ENCODE data around the gene MDH2.
"Not testable (repeated sequence)": the region's sequence is repeated elsewhere in the genome, so short reads cannot be mapped to it uniquely, and the experiment has no call there.

MDH2 gene

DNA sequence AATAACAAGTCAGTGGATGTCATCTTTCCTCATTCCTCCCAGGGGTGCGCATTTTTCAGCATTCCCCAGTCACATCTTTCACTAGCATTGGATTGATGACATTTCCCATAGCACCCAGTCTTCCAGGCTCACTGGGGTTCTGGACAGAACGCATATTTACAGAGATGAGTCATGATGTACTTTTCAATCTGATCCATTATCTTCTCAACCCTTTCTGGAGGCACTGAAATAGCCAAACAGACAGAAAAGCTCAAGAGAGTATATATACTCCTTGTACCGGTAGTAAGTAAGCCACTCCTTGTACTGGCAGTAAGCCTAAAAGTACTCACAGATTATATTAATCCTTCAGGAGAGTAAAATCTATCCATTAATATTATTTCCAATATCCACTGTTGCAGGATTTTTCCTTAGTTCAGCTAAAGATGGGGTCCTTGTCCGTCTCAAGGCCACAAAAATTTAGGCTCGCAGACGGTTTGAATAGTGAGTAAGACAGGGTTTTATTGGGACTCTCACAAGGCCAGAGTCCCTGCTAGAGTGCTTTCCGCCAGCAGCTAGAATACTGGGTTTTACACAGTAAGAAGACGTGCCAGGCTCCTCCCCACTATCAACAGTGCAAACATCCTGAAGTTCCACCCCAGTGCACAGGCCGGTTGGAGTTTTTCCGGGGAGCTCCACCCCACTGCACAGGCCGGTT, 60.8 kb downstream of the MDH2 start:
- DNase-seq (ENCODE audit: low read depth) = no peak

DNA sequence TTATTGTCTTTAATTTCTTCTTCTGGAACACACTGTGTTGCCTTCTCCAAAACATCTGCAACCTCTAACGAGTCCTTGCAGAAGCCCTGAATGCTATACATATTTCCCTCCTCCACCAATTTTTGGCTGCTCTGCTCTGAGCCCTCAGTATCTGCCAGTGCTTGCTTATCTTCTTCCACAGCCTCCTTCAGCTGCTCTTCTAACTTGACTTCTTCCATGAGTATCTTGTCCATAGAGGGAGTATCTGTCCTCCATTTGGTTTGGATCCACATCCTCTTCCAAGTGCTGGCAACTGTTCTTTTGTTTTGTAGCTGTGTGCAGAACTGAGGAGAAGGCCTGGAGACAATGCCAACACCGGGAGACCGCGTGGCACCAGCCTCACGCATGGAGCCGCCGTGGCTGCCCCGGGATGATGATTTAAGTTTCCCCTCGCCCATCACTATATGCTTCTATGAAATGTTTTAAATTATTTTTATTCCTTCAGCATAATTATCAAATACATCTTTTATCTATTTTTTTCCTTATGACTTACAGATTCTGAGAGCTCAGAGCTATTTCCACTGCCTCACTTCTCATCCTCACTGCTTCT, 65.2 kb downstream of the MDH2 start:
- DNase-seq (ENCODE audit: low read depth) = not testable (repeated sequence)

DNA sequence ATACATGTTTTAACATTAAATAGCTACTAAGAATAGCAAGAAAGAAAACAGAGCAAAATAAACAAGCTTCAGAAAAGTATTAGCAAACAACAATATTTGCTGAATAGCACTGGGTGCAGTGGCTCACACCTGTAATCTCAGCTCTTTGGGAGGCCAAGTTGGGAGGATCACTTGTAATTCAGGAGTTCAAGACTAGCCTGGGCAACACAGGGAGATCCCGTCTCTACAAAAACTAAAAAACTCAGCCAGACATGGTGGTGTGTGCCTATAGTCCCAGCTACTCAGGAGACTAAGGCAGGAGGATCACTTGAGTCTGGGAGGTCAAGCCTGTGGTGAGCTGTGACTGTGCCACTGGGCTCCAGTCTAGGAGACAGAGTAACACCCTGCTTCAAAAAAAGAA, 66.8 kb downstream of the MDH2 start:
- not testable (repeated sequence) for DNase-seq (ENCODE audit: low read depth)

Data from stimulated activated CD8-positive, alpha-beta memory T cell treated with anti-CD3 and anti-CD28 coated beads, Interleukin-7, amount 100 ng/mL, for 24 hours (primary cell).